Spleen (tissue), 11 donors: ENCODE data around the gene SNCG. TPM values are rescaled to one million over a fixed set of nuclear protein-coding genes. Genes with fewer than 3 reads are reported as not detected.
"Not testable (repeated sequence)": the region's sequence is repeated elsewhere in the genome, so short reads cannot be mapped to it uniquely, and the experiment has no call there.

ENCODE experiments used
- DNase-seq: peaks from one replicate; pipeline ENCODE4 v3.0.0-alpha.2; 2020
- H3K27ac ChIP-seq, 8 donors: fragments of 200-600 bp; sonication (generic) in 7 of 8; 1 replicate in 4 of 8; 2 replicates in 4 of 8; pipeline versions ENCODE4 v1.5.0 to v1.8.0; 2016 to 2021; ENCODE audit warnings: inconsistent platforms in 4 of 8, mild to moderate bottlenecking in 4 of 8, moderate library complexity in 1 of 8
- H3K27me3 ChIP-seq, 7 donors: fragments of 200-600 bp; sonication (generic) in 6 of 7; replicated peaks in 1 of 7; 1 replicate in 4 of 7; 2 replicates in 3 of 7; pipeline versions ENCODE4 v1.5.0 to v1.8.0; 2016 to 2021; ENCODE audit warnings: inconsistent platforms in 3 of 7, mild to moderate bottlenecking in 1 of 7
- H3K36me3 ChIP-seq, 6 donors: fragments of 200-600 bp; sonication (generic) in 5 of 6; 1 replicate in 4 of 6; 2 replicates in 2 of 6; pipeline versions ENCODE4 v1.5.0 to v1.8.0; 2016 to 2021; ENCODE audit warnings: inconsistent platforms in 2 of 6
- H3K4me1 ChIP-seq, 6 donors: fragments of 200-600 bp; sonication (generic) in 5 of 6; 1 replicate in 3 of 6; 2 replicates in 3 of 6; pipeline versions ENCODE4 v1.5.0 to v1.8.0; 2016 to 2021; ENCODE audit warnings: inconsistent platforms in 3 of 6
- H3K4me3 ChIP-seq, 8 donors: fragments of 200-600 bp; sonication (generic) in 7 of 8; 1 replicate in 4 of 8; 2 replicates in 4 of 8; pipeline versions ENCODE4 v1.5.0 to v1.8.0; 2016 to 2021; ENCODE audit warnings: inconsistent platforms in 4 of 8, mild to moderate bottlenecking in 4 of 8, moderate library complexity in 2 of 8
- H3K9me3 ChIP-seq, 8 donors: fragments of 200-600 bp; sonication (generic) in 7 of 8; 1 replicate in 4 of 8; 2 replicates in 4 of 8; pipeline versions ENCODE4 v1.5.0 to v1.8.0; 2016 to 2021; ENCODE audit warnings: inconsistent platforms in 4 of 8
- POLR2A ChIP-seq, 3 donors: fragments of 450-650 bp; IDR thresholded peaks; one replicate each; pipeline ENCODE4 v1.5.1; 2017; ENCODE audit warnings: antibody characterized with exemption in 3 of 3, mild to moderate bottlenecking in 1 of 3
- POLR2AphosphoS5 ChIP-seq, 3 donors: sonication (generic); formaldehyde crosslinking; IDR thresholded peaks; one replicate each; pipeline ENCODE4 v1.5.1; 2017; ENCODE audit warnings: antibody characterized with exemption in 3 of 3
- WGBS, 5 donors: extraction: QIAGEN DNeasy Blood & Tissue Kit in 3 of 5; methylation state at CpG; one replicate each; pipeline versions ENCODE4 v1.1.5 to v1.1.7; 2013 to 2018; 5-methylcytosine and 5-hydroxymethylcytosine counted together
- intact Hi-C: fragments of 100-400 bp; cut with DNase I; formaldehyde crosslinking; loops from one replicate; pipeline ENCODE4 v1.15.0; 2023; ENCODE audit warnings: low total_unique reads
- polyA plus RNA-seq, 3 donors: library from polyadenylated mRNA; stranded (reverse); fragments of 200-250 nt; gene quantifications; one replicate each; pipeline ENCODE4 v1.2.1, GENCODE V29; 2013
- total RNA-seq, 7 donors: library from RNA; depleted of rRNA in 3 of 7; stranded (reverse); fragments of >200 nt in 3 of 7; fragmentation: NEBNext Ultra II Directional in 4 of 7; extraction: Animal tissue kit (Norgen Biotek cat#: 25700) in 4 of 7; gene quantifications; one replicate each; pipeline versions ENCODE4 v1.1.0 to v1.2.1, GENCODE V29; 2016 to 2021
- TF ChIP-seq, protein P1 (sequence below), 11 experiments: fragments of 200-600 bp in 7 of 11; fragments of 450-650 bp in 4 of 11; sonication (generic) in 4 of 11; IDR thresholded peaks in 8 of 11; conservative IDR thresholded peaks in 3 of 11; 1 replicate in 7 of 11; 2 replicates in 4 of 11; pipeline versions ENCODE4 v1.4.0 to v1.8.0; 2016 to 2021; ENCODE audit warnings: antibody characterized with exemption in 11 of 11, inconsistent platforms in 4 of 11, mild to moderate bottlenecking in 1 of 11
- donor health status: healthy with polysubstance abuse.
- donor health status: DM: no; HTN: no; CAD: no; lungs with moderate emphysema.
- donor health status: DM: no; HTN: no; CAD: no.
- donor health status: Bipolar disorder and iron deficiency.
- donor health status: healthy.
- donor health status: DM: no; HTN: no; CAD: no.
- donor health status: DM: yes; HTN: yes; CAD: no.

Gene SNCG
- total and polyA plus RNA-seq, 10 donors = 19.9 to 127 (median 81.1) TPM

DNA sequence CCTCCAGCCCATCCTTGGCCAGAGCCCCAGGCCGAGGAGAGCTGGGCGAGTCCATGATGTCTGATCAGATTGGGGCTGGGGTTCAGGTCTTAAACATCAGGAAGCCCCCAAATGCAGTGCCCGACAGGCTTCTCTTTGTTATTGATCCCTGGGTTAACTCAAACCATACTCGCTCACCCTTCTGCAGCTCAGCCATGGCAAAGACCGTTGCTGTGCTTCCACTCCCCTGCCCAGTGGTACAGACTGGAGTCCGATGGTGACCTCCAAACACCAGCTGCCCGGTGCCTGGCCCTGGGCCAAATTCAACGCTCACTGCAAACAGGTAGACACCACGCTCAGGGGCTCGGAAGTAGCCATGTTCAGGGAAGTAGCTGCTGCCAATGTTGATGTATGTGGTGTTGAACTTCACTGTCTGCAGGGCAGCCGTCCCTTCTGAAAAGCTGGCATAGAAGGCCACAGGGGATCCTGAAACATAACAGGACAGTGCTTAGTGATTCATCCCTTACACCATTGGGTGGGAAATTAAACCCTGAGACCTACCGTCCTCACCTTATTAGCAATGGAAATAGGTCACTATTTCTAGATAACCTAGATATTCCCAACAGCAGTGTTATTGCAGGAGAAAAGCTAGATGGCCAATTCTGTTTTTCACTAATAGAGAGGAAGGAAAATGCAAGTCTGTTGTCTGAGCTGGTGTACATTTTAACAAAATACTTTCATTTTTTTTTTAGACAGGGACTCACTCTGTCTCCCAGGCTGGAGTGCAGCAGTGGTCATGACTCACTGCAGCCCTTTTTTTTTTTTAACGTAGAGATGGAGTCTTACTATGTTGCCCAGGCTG is 21.5 kb upstream of the SNCG start:
- DNase-seq = no peak
- WGBS, 5 donors = 80 to 90% (median 83%) methylated on average over 7 to 13 of the region's 13 CpGs
- H3K36me3 ChIP-seq = peaks cover 0 to 59% (median 5%) of the 10 kb centered on the region in 6 donors
- no peaks in the 10 kb centered on the region for H3K27me3 ChIP-seq
- no peak overlapping the region for H3K27ac ChIP-seq
- no peak for TF ChIP-seq POLR2A (IDR thresholded peaks at IDR 0.05)
- TF ChIP-seq, protein P1, sequence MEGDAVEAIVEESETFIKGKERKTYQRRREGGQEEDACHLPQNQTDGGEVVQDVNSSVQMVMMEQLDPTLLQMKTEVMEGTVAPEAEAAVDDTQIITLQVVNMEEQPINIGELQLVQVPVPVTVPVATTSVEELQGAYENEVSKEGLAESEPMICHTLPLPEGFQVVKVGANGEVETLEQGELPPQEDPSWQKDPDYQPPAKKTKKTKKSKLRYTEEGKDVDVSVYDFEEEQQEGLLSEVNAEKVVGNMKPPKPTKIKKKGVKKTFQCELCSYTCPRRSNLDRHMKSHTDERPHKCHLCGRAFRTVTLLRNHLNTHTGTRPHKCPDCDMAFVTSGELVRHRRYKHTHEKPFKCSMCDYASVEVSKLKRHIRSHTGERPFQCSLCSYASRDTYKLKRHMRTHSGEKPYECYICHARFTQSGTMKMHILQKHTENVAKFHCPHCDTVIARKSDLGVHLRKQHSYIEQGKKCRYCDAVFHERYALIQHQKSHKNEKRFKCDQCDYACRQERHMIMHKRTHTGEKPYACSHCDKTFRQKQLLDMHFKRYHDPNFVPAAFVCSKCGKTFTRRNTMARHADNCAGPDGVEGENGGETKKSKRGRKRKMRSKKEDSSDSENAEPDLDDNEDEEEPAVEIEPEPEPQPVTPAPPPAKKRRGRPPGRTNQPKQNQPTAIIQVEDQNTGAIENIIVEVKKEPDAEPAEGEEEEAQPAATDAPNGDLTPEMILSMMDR (IDR thresholded peaks at IDR 0.05 in 8 of 11, conservative IDR thresholded peaks at IDR 0.05 in 3 of 11) = no peak
- peak in 1 of 3 donors; percentile 20 for TF ChIP-seq POLR2AphosphoS5 (IDR thresholded peaks at IDR 0.05)
- intact Hi-C loops = no loop called here
- H3K4me3 ChIP-seq = no peak overlapping the region
- no peaks in the 10 kb centered on the region for H3K9me3 ChIP-seq
- H3K4me1 ChIP-seq = peaks cover 4 to 33% (median 15%) of the 10 kb centered on the region in 6 donors

DNA sequence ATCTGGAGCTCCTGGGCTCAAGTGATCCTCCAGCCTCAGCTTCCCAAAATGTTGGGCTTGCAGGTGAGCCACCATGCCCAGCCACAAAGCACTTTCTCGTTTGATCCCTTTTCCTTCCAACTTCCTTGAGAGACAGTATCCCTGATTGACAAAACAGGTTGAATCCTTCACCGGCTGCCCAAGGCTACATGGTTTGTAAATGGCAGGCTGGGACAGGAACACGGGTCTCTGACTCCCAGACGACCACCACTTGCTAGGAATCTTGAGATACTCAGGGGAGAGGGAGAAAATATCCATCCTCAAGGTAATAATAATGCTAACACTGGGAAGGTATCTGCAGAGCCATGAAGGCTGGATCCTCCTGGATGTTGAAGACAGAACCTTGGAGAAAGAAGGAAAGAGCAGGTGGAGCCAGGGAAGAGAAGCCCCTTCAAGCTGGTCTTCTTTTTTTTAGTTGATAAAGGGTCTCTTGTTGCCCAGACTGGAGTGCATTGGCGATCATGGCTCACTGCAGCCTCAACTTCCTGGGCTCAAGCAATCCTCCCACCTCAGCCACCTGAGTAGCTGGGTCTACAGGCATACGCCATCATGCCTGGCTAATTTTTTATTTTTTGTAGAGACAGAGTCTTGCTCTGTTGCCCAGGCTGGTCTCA is 20.8 kb upstream of the SNCG start:
- H3K9me3 ChIP-seq = no peaks in the 10 kb centered on the region
- peaks cover 4 to 41% (median 19%) of the 10 kb centered on the region in 6 donors for H3K4me1 ChIP-seq
- no peak for TF ChIP-seq POLR2AphosphoS5 (IDR thresholded peaks at IDR 0.05)
- TF ChIP-seq POLR2A (IDR thresholded peaks at IDR 0.05) = no peak
- TF ChIP-seq, protein P1 (IDR thresholded peaks at IDR 0.05 in 8 of 11, conservative IDR thresholded peaks at IDR 0.05 in 3 of 11) = no peak
- intact Hi-C loops = no loop called here
- DNase-seq = no peak
- no peak overlapping the region for H3K27ac ChIP-seq
- no peaks in the 10 kb centered on the region for H3K27me3 ChIP-seq
- H3K4me3 ChIP-seq = no peak overlapping the region
- WGBS, 5 donors = 59 to 79% (median 72%) methylated on average over 6 of the region's 6 CpGs
- H3K36me3 ChIP-seq = peaks cover 0 to 66% (median 5%) of the 10 kb centered on the region in 6 donors

DNA sequence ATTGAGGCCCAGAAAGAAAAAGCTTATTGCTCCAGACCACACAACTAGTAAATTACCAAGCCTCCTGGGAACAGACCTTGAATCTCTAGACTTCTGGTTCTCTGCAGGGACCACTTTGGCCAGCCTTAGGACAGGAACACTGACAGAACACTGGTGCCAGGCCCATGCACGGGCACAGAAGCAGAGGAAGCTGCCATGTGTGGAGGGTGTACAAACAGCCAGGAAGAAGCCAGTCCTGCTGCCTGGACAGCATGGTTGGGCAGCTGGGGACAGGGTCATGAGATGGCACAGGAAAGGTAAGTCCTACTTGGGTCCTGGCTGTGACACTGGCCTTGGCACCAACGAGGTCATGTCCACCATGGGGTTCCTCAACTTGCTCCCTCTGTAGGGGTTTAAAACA is 20.1 kb upstream of the SNCG start:
- WGBS, 5 donors = 56 to 79% (median 75%) methylated on average over 1 to 2 of the region's 2 CpGs

DNA sequence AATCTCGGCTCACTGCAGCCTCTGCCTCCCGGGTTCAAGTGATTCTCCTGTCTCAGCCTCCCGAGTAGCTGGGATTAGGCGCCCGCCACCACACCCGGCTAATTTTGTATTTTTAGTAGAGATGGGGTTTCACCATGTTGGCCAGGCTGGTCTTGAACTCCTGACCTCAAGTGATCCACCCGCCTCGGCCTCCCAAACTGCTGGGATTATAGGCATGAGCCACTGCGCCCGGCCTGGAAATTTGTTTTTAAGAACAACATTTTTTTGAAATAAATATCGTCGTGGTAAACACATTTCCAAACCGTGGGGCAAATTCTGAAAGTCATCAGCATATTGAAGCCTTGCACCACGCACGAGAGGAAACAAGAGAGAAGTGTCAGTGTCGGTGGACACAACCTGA is 18.3 kb upstream of the SNCG start:
- DNase-seq, H3K27me3 ChIP-seq, H3K4me3 ChIP-seq, H3K9me3 ChIP-seq, intact Hi-C loops: not testable (repeated sequence)
- Histone ChIP-seq H3K36me3 (peaks cover 0 to 61% (median 5%) of the 10 kb centered on the region in 6 donors), H3K4me1 (peaks cover 4 to 65% (median 36%) of the 10 kb centered on the region in 6 donors), H3K27ac (peak overlapping the region in 3 of 8 donors; percentile 35 to 44 (median 42))
- WGBS, 5 donors = 79 to 86% (median 83%) methylated on average over 16 of the region's 16 CpGs

More for the DNA sequence above, 20.1 kb upstream of the SNCG start:
- Histone ChIP-seq H3K36me3 (peaks cover 0 to 68% (median 5%) of the 10 kb centered on the region in 6 donors), H3K9me3 (no peaks in the 10 kb centered on the region), H3K27ac (no peak overlapping the region), H3K4me1 (peaks cover 4 to 47% (median 21%) of the 10 kb centered on the region in 6 donors), H3K27me3 (no peaks in the 10 kb centered on the region), H3K4me3 (no peak overlapping the region)
- TF ChIP-seq POLR2A (IDR thresholded peaks at IDR 0.05) (no peak), POLR2AphosphoS5 (IDR thresholded peaks at IDR 0.05) (no peak)
- TF ChIP-seq, protein P1 (IDR thresholded peaks at IDR 0.05 in 8 of 11, conservative IDR thresholded peaks at IDR 0.05 in 3 of 11) = no peak
- intact Hi-C loops = no loop called here
- DNase-seq = no peak
